IgD-negative memory B cell (primary cell): ENCODE data around the gene AP1S3. TPM values are rescaled to one million over a fixed set of nuclear protein-coding genes. Genes with fewer than 3 reads are reported as not detected.
"Not testable (repeated sequence)": the region's sequence is repeated elsewhere in the genome, so short reads cannot be mapped to it uniquely, and the experiment has no call there.

Experiments
- H3K27ac Mint-ChIP-seq, 3 donors: one replicate each; pipeline ENCODE4 v1.8.0; 2020 to 2022; ENCODE audit warnings: mild to moderate bottlenecking in 3 of 3, mixed read lengths in 3 of 3, moderate library complexity in 1 of 3
- H3K27me3 Mint-ChIP-seq: one replicate; pipeline ENCODE4 v1.8.0; 2021; ENCODE audit warnings: mixed read lengths
- H3K36me3 Mint-ChIP-seq: one replicate; pipeline ENCODE4 v1.8.0; 2020; ENCODE audit warnings: mild to moderate bottlenecking, mixed read lengths
- H3K4me1 Mint-ChIP-seq, 3 donors: one replicate each; pipeline ENCODE4 v1.8.0; 2020 to 2022; ENCODE audit warnings: mixed read lengths in 3 of 3, mild to moderate bottlenecking in 1 of 3
- H3K4me3 Mint-ChIP-seq, 4 donors: one replicate each; pipeline ENCODE4 v1.8.0; 2020 to 2022; ENCODE audit warnings: mild to moderate bottlenecking in 4 of 4, mixed read lengths in 4 of 4, moderate library complexity in 3 of 4
- H3K9me3 Mint-ChIP-seq, 3 donors: one replicate each; pipeline ENCODE4 v1.8.0; 2020 to 2021; ENCODE audit warnings: mixed read lengths in 3 of 3, mild to moderate bottlenecking in 1 of 3
- polyA plus RNA-seq: library from polyadenylated mRNA; unstranded; fragments of 300-500 nt; fragmentation: Illumina TruSeq; gene quantifications from one replicate; pipeline ENCODE4 v1.2.3, GENCODE V29; 2021

Gene AP1S3
- polyA plus RNA-seq, 1 donor from 2014 or later: 23.0 TPM

GRCh38 chr2:223771475-223771874 is 65.9 kb downstream of the AP1S3 start:
- Mint-ChIP-seq H3K27ac (no peak overlapping the region), H3K4me3 (no peak overlapping the region), H3K36me3 (peaks cover 23% of the 10 kb centered on the region), H3K27me3 (no peaks in the 10 kb centered on the region), H3K9me3 (peaks cover 0 to 6% (median 2%) of the 10 kb centered on the region in 3 donors), H3K4me1 (peaks cover 4 to 6% (median 6%) of the 10 kb centered on the region in 3 donors)

- H3K36me3 Mint-ChIP-seq: peaks cover 14% of the 10 kb centered on the region
- peak overlapping the region in 1 of 3 donors; percentile 17 for H3K27ac Mint-ChIP-seq
- H3K9me3 Mint-ChIP-seq: peaks cover 0 to 6% (median 2%) of the 10 kb centered on the region in 3 donors
- no peaks in the 10 kb centered on the region for H3K27me3 Mint-ChIP-seq
- peak overlapping the region in 1 of 4 donors; percentile 59 for H3K4me3 Mint-ChIP-seq
- peaks cover 0 to 8% (median 4%) of the 10 kb centered on the region in 3 donors for H3K4me1 Mint-ChIP-seq
Measured at GRCh38 chr2:223768179-223768578, 69.2 kb downstream of the AP1S3 start.

- peaks cover 0 to 6% (median 2%) of the 10 kb centered on the region in 3 donors for H3K9me3 Mint-ChIP-seq
- peaks cover 14% of the 10 kb centered on the region for H3K36me3 Mint-ChIP-seq
- H3K27ac Mint-ChIP-seq: no peak overlapping the region
- peaks cover 0 to 10% (median 8%) of the 10 kb centered on the region in 3 donors for H3K4me1 Mint-ChIP-seq
- no peaks in the 10 kb centered on the region for H3K27me3 Mint-ChIP-seq
- H3K4me3 Mint-ChIP-seq: no peak overlapping the region
Measured at GRCh38 chr2:223767341-223767740, 70.0 kb downstream of the AP1S3 start.

GRCh38 chr2:223765221-223765785 is 72.1 kb downstream of the AP1S3 start:
- Mint-ChIP-seq H3K27me3 (no peaks in the 10 kb centered on the region), H3K4me1 (peaks cover 3 to 20% (median 16%) of the 10 kb centered on the region in 3 donors), H3K9me3 (peaks cover 0 to 6% (median 2%) of the 10 kb centered on the region in 3 donors), H3K27ac (peak overlapping the region in 1 of 3 donors; percentile 29), H3K36me3 (peaks cover 14% of the 10 kb centered on the region), H3K4me3 (peak overlapping the region in 1 of 4 donors; percentile 19)

GRCh38 chr2:223764796-223765195 is 72.6 kb downstream of the AP1S3 start:
- Mint-ChIP-seq H3K27me3 (no peaks in the 10 kb centered on the region), H3K9me3 (peaks cover 0 to 6% (median 2%) of the 10 kb centered on the region in 3 donors), H3K4me3 (no peak overlapping the region), H3K4me1 (peaks cover 3 to 20% (median 16%) of the 10 kb centered on the region in 3 donors), H3K27ac (no peak overlapping the region), H3K36me3 (peaks cover 14% of the 10 kb centered on the region)

GRCh38 chr2:223762853-223763252 is 74.5 kb downstream of the AP1S3 start:
- no peak overlapping the region for H3K4me3 Mint-ChIP-seq
- peak overlapping the region in 1 of 3 donors; percentile 63 for H3K27ac Mint-ChIP-seq
- no peaks in the 10 kb centered on the region for H3K27me3 Mint-ChIP-seq
- H3K9me3 Mint-ChIP-seq: peaks cover 0 to 6% (median 2%) of the 10 kb centered on the region in 3 donors
- peaks cover 3 to 17% (median 13%) of the 10 kb centered on the region in 3 donors for H3K4me1 Mint-ChIP-seq
- H3K36me3 Mint-ChIP-seq: peaks cover 7% of the 10 kb centered on the region

GRCh38 chr2:223761746-223762145 is 75.6 kb downstream of the AP1S3 start:
- peak overlapping the region in 2 of 3 donors; percentile 85 to 95 for H3K27ac Mint-ChIP-seq
- not testable (repeated sequence) for H3K27me3 Mint-ChIP-seq, H3K9me3 Mint-ChIP-seq, H3K36me3 Mint-ChIP-seq
- H3K4me3 Mint-ChIP-seq: peak overlapping the region in 2 of 4 donors; percentile 49 to 66
- peaks cover 3 to 17% (median 10%) of the 10 kb centered on the region in 3 donors for H3K4me1 Mint-ChIP-seq

- H3K4me1 Mint-ChIP-seq: peaks cover 3 to 17% (median 10%) of the 10 kb centered on the region in 3 donors
- peaks cover 6% of the 10 kb centered on the region for H3K36me3 Mint-ChIP-seq
- H3K9me3 Mint-ChIP-seq: no peaks in the 10 kb centered on the region
- H3K27me3 Mint-ChIP-seq: no peaks in the 10 kb centered on the region
- H3K27ac Mint-ChIP-seq: peak overlapping the region in 1 of 3 donors; percentile 95
- peak overlapping the region in 1 of 4 donors; percentile 51 for H3K4me3 Mint-ChIP-seq
Measured at GRCh38 chr2:223760838-223761502, 76.4 kb downstream of the AP1S3 start.

- H3K27ac Mint-ChIP-seq: peak overlapping the region in 2 of 3 donors; percentile 35 to 59
- H3K36me3 Mint-ChIP-seq: peaks cover 6% of the 10 kb centered on the region
- no peak overlapping the region for H3K4me3 Mint-ChIP-seq
- no peaks in the 10 kb centered on the region for H3K9me3 Mint-ChIP-seq
- H3K27me3 Mint-ChIP-seq: no peaks in the 10 kb centered on the region
- peaks cover 3 to 17% (median 9%) of the 10 kb centered on the region in 3 donors for H3K4me1 Mint-ChIP-seq
Measured at GRCh38 chr2:223759569-223760430, 77.6 kb downstream of the AP1S3 start.

GRCh38 chr2:223758131-223758840 is 79.1 kb downstream of the AP1S3 start:
- Mint-ChIP-seq H3K9me3 (no peaks in the 10 kb centered on the region), H3K27ac (no peak overlapping the region), H3K4me1 (peaks cover 3 to 17% (median 9%) of the 10 kb centered on the region in 3 donors), H3K36me3 (peaks cover 6% of the 10 kb centered on the region), H3K4me3 (no peak overlapping the region), H3K27me3 (no peaks in the 10 kb centered on the region)

- no peak overlapping the region for H3K27ac Mint-ChIP-seq
- H3K27me3 Mint-ChIP-seq: no peaks in the 10 kb centered on the region
- H3K4me3 Mint-ChIP-seq: no peak overlapping the region
- H3K9me3 Mint-ChIP-seq: peaks cover 0 to 1% (median 0%) of the 10 kb centered on the region in 3 donors
- H3K36me3 Mint-ChIP-seq: peaks cover 2% of the 10 kb centered on the region
- no peaks in the 10 kb centered on the region for H3K4me1 Mint-ChIP-seq
Measured at GRCh38 chr2:223753940-223754339, 83.4 kb downstream of the AP1S3 start.

- Mint-ChIP-seq H3K36me3 (no peaks in the 10 kb centered on the region), H3K4me3 (no peak overlapping the region), H3K27me3 (no peaks in the 10 kb centered on the region), H3K27ac (no peak overlapping the region), H3K4me1 (peaks cover 0 to 2% (median 2%) of the 10 kb centered on the region in 3 donors), H3K9me3 (peaks cover 0 to 2% (median 0%) of the 10 kb centered on the region in 3 donors)
Measured at GRCh38 chr2:223751012-223751411, 86.4 kb downstream of the AP1S3 start.

GRCh38 chr2:223747392-223748042 is 89.9 kb downstream of the AP1S3 start:
- H3K4me1 Mint-ChIP-seq: peaks cover 0 to 2% (median 2%) of the 10 kb centered on the region in 3 donors
- H3K9me3 Mint-ChIP-seq: peaks cover 0 to 2% (median 0%) of the 10 kb centered on the region in 3 donors
- H3K36me3 Mint-ChIP-seq: no peaks in the 10 kb centered on the region
- no peaks in the 10 kb centered on the region for H3K27me3 Mint-ChIP-seq
- no peak overlapping the region for H3K27ac Mint-ChIP-seq
- no peak overlapping the region for H3K4me3 Mint-ChIP-seq

- Mint-ChIP-seq H3K36me3 (no peaks in the 10 kb centered on the region), H3K27ac (no peak overlapping the region), H3K4me3 (no peak overlapping the region), H3K27me3 (no peaks in the 10 kb centered on the region), H3K9me3 (peaks cover 0 to 2% (median 0%) of the 10 kb centered on the region in 3 donors), H3K4me1 (peaks cover 0 to 2% (median 2%) of the 10 kb centered on the region in 3 donors)
Measured at GRCh38 chr2:223746611-223747010, 90.8 kb downstream of the AP1S3 start.
